Activated naive CD8-positive, alpha-beta T cell treated with anti-CD3 and anti-CD28 coated beads for 36 hours (primary cell): ENCODE data around the gene KIF13A. TPM values are rescaled to one million over a fixed set of nuclear protein-coding genes. Genes with fewer than 3 reads are reported as not detected.
"Not testable (repeated sequence)": the region's sequence is repeated elsewhere in the genome, so short reads cannot be mapped to it uniquely, and the experiment has no call there.

Experiments used
- DNase-seq: peaks from one replicate; pipeline ENCODE4 v3.0.0; 2021
- H3K27ac Mint-ChIP-seq: one replicate; pipeline ENCODE4 v1.8.0; 2022; ENCODE audit warnings: mild to moderate bottlenecking, moderate library complexity, mixed read lengths
- H3K27me3 Mint-ChIP-seq: one replicate; pipeline ENCODE4 v1.8.0; 2022; ENCODE audit warnings: mild to moderate bottlenecking, mixed read lengths
- H3K36me3 Mint-ChIP-seq: one replicate; pipeline ENCODE4 v1.8.0; 2021; ENCODE audit warnings: mild to moderate bottlenecking, mixed read lengths
- H3K4me1 Mint-ChIP-seq: one replicate; pipeline ENCODE4 v1.8.0; 2021; ENCODE audit warnings: mixed read lengths
- H3K4me3 Mint-ChIP-seq: one replicate; pipeline ENCODE4 v1.8.0; 2022; ENCODE audit warnings: mild to moderate bottlenecking, moderate library complexity, mixed read lengths
- H3K9me3 Mint-ChIP-seq: one replicate; pipeline ENCODE4 v1.8.0; 2022; ENCODE audit warnings: mixed read lengths
- total RNA-seq, 2 experiments: library from RNA; stranded (reverse); gene quantifications; one replicate each; pipeline ENCODE4 v1.2.3, GENCODE V29; 2021

The KIF13A gene
- total RNA-seq, 2 experiments from 2014 or later: not detected

- no peak overlapping the region for H3K27ac Mint-ChIP-seq
Measured at GRCh38 chr6:17984812-17985670, 2.4 kb downstream of the KIF13A start.

GRCh38 chr6:17984399-17984798 is 3.0 kb downstream of the KIF13A start:
- no peaks in the 10 kb centered on the region for H3K9me3 Mint-ChIP-seq
- H3K4me3 Mint-ChIP-seq: no peak overlapping the region
- H3K27ac Mint-ChIP-seq: no peak overlapping the region
- DNase-seq: no peak
- peaks cover 13% of the 10 kb centered on the region for H3K4me1 Mint-ChIP-seq
- H3K27me3 Mint-ChIP-seq: peaks cover 83% of the 10 kb centered on the region
- H3K36me3 Mint-ChIP-seq: no peaks in the 10 kb centered on the region

More at GRCh38 chr6:17984812-17985670, 2.4 kb downstream of the KIF13A start:
- no peaks in the 10 kb centered on the region for H3K9me3 Mint-ChIP-seq
- peaks cover 10% of the 10 kb centered on the region for H3K4me1 Mint-ChIP-seq
- H3K27me3 Mint-ChIP-seq: peaks cover 83% of the 10 kb centered on the region
- no peaks in the 10 kb centered on the region for H3K36me3 Mint-ChIP-seq
- H3K4me3 Mint-ChIP-seq: no peak overlapping the region
- DNase-seq: no peak

GRCh38 chr6:17983730-17984129 is 3.7 kb downstream of the KIF13A start:
- H3K9me3 Mint-ChIP-seq: no peaks in the 10 kb centered on the region
- H3K36me3 Mint-ChIP-seq: no peaks in the 10 kb centered on the region
- no peak overlapping the region for H3K4me3 Mint-ChIP-seq
- peaks cover 82% of the 10 kb centered on the region for H3K27me3 Mint-ChIP-seq
- no peak for DNase-seq
- H3K4me1 Mint-ChIP-seq: peaks cover 13% of the 10 kb centered on the region
- no peak overlapping the region for H3K27ac Mint-ChIP-seq

GRCh38 chr6:17980329-17980728 is 7.1 kb downstream of the KIF13A start:
- Mint-ChIP-seq H3K4me3 (no peak overlapping the region), H3K4me1 (peaks cover 5% of the 10 kb centered on the region), H3K36me3 (no peaks in the 10 kb centered on the region), H3K27ac (no peak overlapping the region), H3K27me3 (peaks cover 64% of the 10 kb centered on the region), H3K9me3 (no peaks in the 10 kb centered on the region)
- DNase-seq: no peak

- DNase-seq: no peak
- H3K4me1 Mint-ChIP-seq: peaks cover 5% of the 10 kb centered on the region
- peaks cover 55% of the 10 kb centered on the region for H3K27me3 Mint-ChIP-seq
- no peaks in the 10 kb centered on the region for H3K9me3 Mint-ChIP-seq
- H3K36me3 Mint-ChIP-seq: no peaks in the 10 kb centered on the region
- H3K4me3 Mint-ChIP-seq: no peak overlapping the region
- no peak overlapping the region for H3K27ac Mint-ChIP-seq
Measured at GRCh38 chr6:17979479-17979878, 8.0 kb downstream of the KIF13A start.

- not testable (repeated sequence) for H3K36me3 Mint-ChIP-seq, H3K4me1 Mint-ChIP-seq, H3K27ac Mint-ChIP-seq, H3K9me3 Mint-ChIP-seq, H3K4me3 Mint-ChIP-seq, DNase-seq
- H3K27me3 Mint-ChIP-seq: peaks cover 33% of the 10 kb centered on the region
Measured at GRCh38 chr6:17976258-17976657, 11.2 kb downstream of the KIF13A start.

- H3K4me1 Mint-ChIP-seq: peaks cover 3% of the 10 kb centered on the region
- H3K4me3 Mint-ChIP-seq: no peak overlapping the region
- H3K36me3 Mint-ChIP-seq: no peaks in the 10 kb centered on the region
- no peak for DNase-seq
- peaks cover 25% of the 10 kb centered on the region for H3K27me3 Mint-ChIP-seq
- no peak overlapping the region for H3K27ac Mint-ChIP-seq
- no peaks in the 10 kb centered on the region for H3K9me3 Mint-ChIP-seq
Measured at GRCh38 chr6:17974570-17975368, 12.7 kb downstream of the KIF13A start.

GRCh38 chr6:17972978-17973622 is 14.3 kb downstream of the KIF13A start:
- no peaks in the 10 kb centered on the region for H3K36me3 Mint-ChIP-seq
- DNase-seq: no peak
- H3K9me3 Mint-ChIP-seq: no peaks in the 10 kb centered on the region
- H3K27ac Mint-ChIP-seq: no peak overlapping the region
- H3K27me3 Mint-ChIP-seq: peaks cover 19% of the 10 kb centered on the region
- no peak overlapping the region for H3K4me3 Mint-ChIP-seq
- H3K4me1 Mint-ChIP-seq: no peaks in the 10 kb centered on the region

- Mint-ChIP-seq H3K27me3 (peaks cover 15% of the 10 kb centered on the region), H3K36me3 (no peaks in the 10 kb centered on the region), H3K27ac (no peak overlapping the region), H3K4me1 (no peaks in the 10 kb centered on the region), H3K9me3 (no peaks in the 10 kb centered on the region), H3K4me3 (no peak overlapping the region)
- no peak for DNase-seq
Measured at GRCh38 chr6:17972074-17972952, 15.1 kb downstream of the KIF13A start.

GRCh38 chr6:17971128-17972073 is 16.0 kb downstream of the KIF13A start:
- H3K27me3 Mint-ChIP-seq: peaks cover 19% of the 10 kb centered on the region
- no peaks in the 10 kb centered on the region for H3K4me1 Mint-ChIP-seq
- DNase-seq: no peak
- no peak overlapping the region for H3K27ac Mint-ChIP-seq
- H3K36me3 Mint-ChIP-seq: no peaks in the 10 kb centered on the region
- no peak overlapping the region for H3K4me3 Mint-ChIP-seq
- H3K9me3 Mint-ChIP-seq: no peaks in the 10 kb centered on the region

GRCh38 chr6:17968876-17969275 is 18.6 kb downstream of the KIF13A start:
- Mint-ChIP-seq H3K27me3 (peaks cover 19% of the 10 kb centered on the region), H3K4me1 (no peaks in the 10 kb centered on the region), H3K36me3 (no peaks in the 10 kb centered on the region), H3K27ac (no peak overlapping the region), H3K9me3 (no peaks in the 10 kb centered on the region), H3K4me3 (no peak overlapping the region)
- DNase-seq: no peak

- H3K27ac Mint-ChIP-seq: no peak overlapping the region
Measured at GRCh38 chr6:17967668-17968518, 19.5 kb downstream of the KIF13A start.

GRCh38 chr6:17966451-17966850 is 21.0 kb downstream of the KIF13A start:
- no peak overlapping the region for H3K27ac Mint-ChIP-seq
- H3K4me3 Mint-ChIP-seq: no peak overlapping the region
- H3K9me3 Mint-ChIP-seq: no peaks in the 10 kb centered on the region
- no peaks in the 10 kb centered on the region for H3K4me1 Mint-ChIP-seq
- peaks cover 31% of the 10 kb centered on the region for H3K27me3 Mint-ChIP-seq
- no peak for DNase-seq
- H3K36me3 Mint-ChIP-seq: no peaks in the 10 kb centered on the region

More at GRCh38 chr6:17967668-17968518, 19.5 kb downstream of the KIF13A start:
- Mint-ChIP-seq H3K36me3 (no peaks in the 10 kb centered on the region), H3K4me3 (no peak overlapping the region), H3K4me1 (no peaks in the 10 kb centered on the region), H3K9me3 (no peaks in the 10 kb centered on the region), H3K27me3 (peaks cover 20% of the 10 kb centered on the region)
- no peak for DNase-seq
